LHCN-M2 (cell line): ENCODE data around the gene TM4SF20. TPM values are rescaled to one million over a fixed set of nuclear protein-coding genes. Genes with fewer than 3 reads are reported as not detected.

Experiments used
- DNase-seq: peaks from one replicate; pipeline ENCODE4 v3.0.0-alpha.2; 2012; ENCODE audit warnings: low read depth
- total RNA-seq: library from RNA; depleted of rRNA; stranded (reverse); fragments of >200 nt; gene quantifications from 2 replicates; pipeline ENCODE4 v1.2.3, GENCODE V29; 2014; rRNA removed

The TM4SF20 gene
- total RNA-seq, 1 experiment from 2014 or later, result not detected

DNA sequence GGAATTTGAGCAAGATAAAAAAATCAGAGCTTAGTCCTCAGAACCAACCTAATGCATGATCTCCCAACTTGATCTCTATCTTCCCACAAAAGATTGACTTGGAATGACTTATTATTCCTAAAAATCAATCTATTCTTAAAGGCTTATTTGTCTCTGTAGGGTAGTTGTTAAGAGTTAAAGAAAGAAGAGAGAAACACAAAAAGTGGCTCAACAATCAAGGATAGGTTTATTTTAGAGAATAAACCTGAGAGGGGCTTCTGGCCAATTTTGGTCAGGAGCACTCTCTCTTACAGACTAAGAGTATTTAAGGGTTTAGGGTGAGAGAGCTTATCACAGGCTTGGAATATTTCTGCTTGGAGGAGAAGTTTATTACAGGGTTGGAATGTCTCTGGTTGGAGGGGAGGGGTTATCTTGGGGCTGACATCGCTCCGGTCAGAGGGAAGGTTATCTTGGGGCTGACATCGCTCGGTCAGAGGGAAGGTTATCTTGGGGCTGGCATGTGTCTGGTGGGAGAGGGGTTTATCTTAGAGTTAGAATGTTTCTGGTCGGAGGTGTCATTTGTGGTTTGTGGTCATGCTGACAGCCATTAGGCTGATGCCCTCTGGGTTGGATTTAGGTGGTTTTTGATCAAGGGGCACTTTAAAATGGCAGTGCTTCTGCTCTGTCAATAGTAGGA lies 56.4 kb downstream of the TM4SF20 start:
- DNase-seq, result no peak

DNA sequence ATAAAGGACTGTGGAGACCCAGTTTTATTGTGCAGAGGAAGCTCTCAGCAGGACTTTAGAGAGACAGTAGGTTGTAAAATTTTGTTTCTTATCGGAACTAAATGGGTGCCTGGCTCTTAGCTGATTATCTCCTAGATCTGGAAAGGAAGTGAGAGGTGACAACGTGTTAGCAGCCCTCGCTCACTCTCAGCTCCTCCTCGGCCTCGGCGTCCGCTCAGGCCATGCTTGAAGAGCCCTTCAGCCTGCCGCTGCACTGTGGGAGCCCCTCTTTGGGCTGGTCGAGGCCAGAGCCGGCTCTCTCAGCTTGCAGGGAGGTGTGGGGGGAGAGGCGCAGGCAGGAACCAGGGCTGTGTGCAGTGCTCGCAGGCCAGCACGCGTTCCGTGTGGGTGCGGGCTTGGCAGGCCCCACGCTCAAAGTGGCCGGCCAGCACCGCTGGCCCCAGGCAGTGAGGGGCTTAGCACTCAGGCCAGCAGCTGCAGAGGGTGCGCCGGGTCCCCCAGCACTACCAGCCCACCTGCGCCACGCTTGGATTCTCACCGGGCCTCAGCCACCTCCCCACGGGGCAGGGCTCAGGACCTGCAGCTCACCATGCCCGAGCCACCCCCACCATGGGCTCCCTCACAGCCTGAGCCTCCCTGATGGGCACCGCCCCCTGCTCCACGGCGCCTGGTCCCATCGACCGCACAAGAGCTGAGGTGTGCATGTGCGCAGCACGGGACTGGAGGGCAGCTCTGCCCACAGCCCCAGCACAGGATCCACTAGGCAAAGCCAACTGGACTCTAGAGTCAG lies 58.6 kb downstream of the TM4SF20 start:
- DNase-seq, result no peak

GRCh38 chr2:227317834-227318233 lies 61.3 kb downstream of the TM4SF20 start:
- no peak for DNase-seq

- DNase-seq, result no peak
Observed at GRCh38 chr2:227313310-227313709, 65.8 kb downstream of the TM4SF20 start.

- DNase-seq, result no peak
Observed at GRCh38 chr2:227312579-227312978, 66.5 kb downstream of the TM4SF20 start.

Other genes with a start within 250 kb of the TM4SF20 start
- not detected in 2 replicates for gene COL4A4, start 215.1 kb downstream of the TM4SF20 start, total RNA-seq
- not detected in 2 replicates for gene COL4A3, start 214.7 kb downstream of the TM4SF20 start, total RNA-seq
- 90.2 and 96.8 TPM in 2 replicates for gene MFF, start 54.1 kb downstream of the TM4SF20 start, total RNA-seq
- not detected in 2 replicates for gene SCYGR1, start 8.6 kb upstream of the TM4SF20 start, total RNA-seq
- gene AGFG1, start 92.8 kb upstream of the TM4SF20 start, total RNA-seq, result 63.1 and 97.9 TPM in 2 replicates
- not detected in 2 replicates for gene SCYGR2, start 219.6 kb upstream of the TM4SF20 start, total RNA-seq
- gene SCYGR3, start 235.5 kb upstream of the TM4SF20 start, total RNA-seq, result not detected in 2 replicates
- gene SCYGR4, start 238.2 kb upstream of the TM4SF20 start, total RNA-seq, result not detected in 2 replicates